ENCODE measurements around the gene DZIP1L. TPM values are rescaled to one million over a fixed set of nuclear protein-coding genes. Genes with fewer than 3 reads are reported as not detected.

Gene DZIP1L
- total RNA-seq, 2 donors from 2014 or later: 32.0 to 32.5 TPM

GRCh38 chr3:138031536-138031935 lies 83.9 kb downstream of the DZIP1L start:
- Mint-ChIP-seq H3K36me3 (ENCODE audit: low read depth) (peaks cover 11% of the 10 kb centered on the region), H3K27me3 (ENCODE audit: insufficient read depth) (peaks cover 36% of the 10 kb centered on the region), H3K27ac (no peak overlapping the region), H3K9me3 (no peaks in the 10 kb centered on the region), H3K4me1 (no peaks in the 10 kb centered on the region), H3K4me3 (no peak overlapping the region)
- H3K4me1 ChIP-seq (ENCODE audit: control insufficient read depth, insufficient read depth, low read length): peaks cover 3% of the 10 kb centered on the region
- no peak overlapping the region for H3K27ac ChIP-seq (ENCODE audit: low read depth, low read length)
- 94 to 100% methylated on average over 1 of the region's 3 CpGs for WGBS, 2 experiments (ENCODE audit: insufficient coverage in 1 of 2, insufficient read length in 1 of 2)
- no peak for TF ChIP-seq CTCF (conservative IDR thresholded peaks at IDR 0.05)
- no peak for DNase-seq
- H3K36me3 ChIP-seq (ENCODE audit: control insufficient read depth, insufficient read depth, low read length): peaks cover 12% of the 10 kb centered on the region
- H3K4me3 ChIP-seq (ENCODE audit: low read length): no peak overlapping the region
- H3K9ac ChIP-seq (ENCODE audit: extremely low read depth, low read length, poor library complexity, severe bottlenecking): no peak overlapping the region
- no peaks in the 10 kb centered on the region for H3K9me3 ChIP-seq (ENCODE audit: control insufficient read depth, low read length)
- H3K27me3 ChIP-seq (ENCODE audit: control insufficient read depth, insufficient read depth, low read length, poor library complexity, severe bottlenecking): no peaks in the 10 kb centered on the region

- peaks cover 4% of the 10 kb centered on the region for H3K27me3 ChIP-seq (ENCODE audit: control insufficient read depth, insufficient read depth, low read length, poor library complexity, severe bottlenecking)
- no peak overlapping the region for H3K27ac Mint-ChIP-seq
- DNase-seq: no peak
- H3K9me3 ChIP-seq (ENCODE audit: control insufficient read depth, low read length): no peaks in the 10 kb centered on the region
- no peak overlapping the region for H3K4me3 Mint-ChIP-seq
- H3K9me3 Mint-ChIP-seq: no peaks in the 10 kb centered on the region
- H3K4me3 ChIP-seq (ENCODE audit: low read length): no peak overlapping the region
- H3K4me1 ChIP-seq (ENCODE audit: control insufficient read depth, insufficient read depth, low read length): peaks cover 3% of the 10 kb centered on the region
- H3K27me3 Mint-ChIP-seq (ENCODE audit: insufficient read depth): peaks cover 43% of the 10 kb centered on the region
- WGBS, 2 experiments (ENCODE audit: insufficient coverage in 1 of 2, insufficient read length in 1 of 2): 92 to 98% methylated on average over 11 of the region's 11 CpGs
- H3K36me3 ChIP-seq (ENCODE audit: control insufficient read depth, insufficient read depth, low read length): peaks cover 12% of the 10 kb centered on the region
- no peak for TF ChIP-seq CTCF (conservative IDR thresholded peaks at IDR 0.05)
- H3K4me1 Mint-ChIP-seq: no peaks in the 10 kb centered on the region
- H3K9ac ChIP-seq (ENCODE audit: extremely low read depth, low read length, poor library complexity, severe bottlenecking): no peak overlapping the region
- peaks cover 11% of the 10 kb centered on the region for H3K36me3 Mint-ChIP-seq (ENCODE audit: low read depth)
- H3K27ac ChIP-seq (ENCODE audit: low read depth, low read length): no peak overlapping the region
These were observed 84.6 kb downstream of the DZIP1L start for GRCh38 chr3:138030734-138031280.

GRCh38 chr3:138027821-138028220 lies 87.6 kb downstream of the DZIP1L start:
- peaks cover 12% of the 10 kb centered on the region for H3K36me3 ChIP-seq (ENCODE audit: control insufficient read depth, insufficient read depth, low read length)
- peaks cover 13% of the 10 kb centered on the region for H3K36me3 Mint-ChIP-seq (ENCODE audit: low read depth)
- no peaks in the 10 kb centered on the region for H3K9me3 Mint-ChIP-seq

More at GRCh38 chr3:138027821-138028220, 87.6 kb downstream of the DZIP1L start:
- Histone ChIP-seq H3K27me3 (ENCODE audit: control insufficient read depth, insufficient read depth, low read length, poor library complexity, severe bottlenecking) (peaks cover 7% of the 10 kb centered on the region), H3K27ac (ENCODE audit: low read depth, low read length) (no peak overlapping the region), H3K4me3 (ENCODE audit: low read length) (no peak overlapping the region), H3K9me3 (ENCODE audit: control insufficient read depth, low read length) (no peaks in the 10 kb centered on the region), H3K4me1 (ENCODE audit: control insufficient read depth, insufficient read depth, low read length) (peaks cover 3% of the 10 kb centered on the region), H3K9ac (ENCODE audit: extremely low read depth, low read length, poor library complexity, severe bottlenecking) (no peak overlapping the region)
- 92 to 100% methylated on average over 1 to 5 of the region's 5 CpGs for WGBS, 2 experiments (ENCODE audit: insufficient coverage in 1 of 2, insufficient read length in 1 of 2)
- Mint-ChIP-seq H3K27me3 (ENCODE audit: insufficient read depth) (peaks cover 65% of the 10 kb centered on the region), H3K4me3 (no peak overlapping the region), H3K4me1 (no peaks in the 10 kb centered on the region), H3K27ac (no peak overlapping the region)
- DNase-seq: no peak
- no peak for TF ChIP-seq CTCF (conservative IDR thresholded peaks at IDR 0.05)
